Activated T-cell treated with anti-CD3 and anti-CD28 coated beads for 24 hours (primary cell): ENCODE measurements around the gene SLC22A17.
A peak's percentile ranks its signal among the peaks of the same experiment; 100 is the strongest.

ENCODE experiments used
- DNase-seq: peaks from one replicate; pipeline ENCODE4 v3.0.0-alpha.2; 2020; ENCODE audit warnings: low read depth

SLC22A17 gene

GRCh38 chr14:23381871-23382270 is 29.2 kb upstream of the SLC22A17 start:
- DNase-seq, result no peak

- DNase-seq, result no peak
Observed at GRCh38 chr14:23380976-23381375, 28.3 kb upstream of the SLC22A17 start.

GRCh38 chr14:23380197-23380914 is 27.7 kb upstream of the SLC22A17 start:
- DNase-seq, result no peak

- DNase-seq, result peak; percentile 52
Observed at GRCh38 chr14:23379366-23380196, 26.9 kb upstream of the SLC22A17 start.

- no peak for DNase-seq
Observed at GRCh38 chr14:23378612-23379220, 26.0 kb upstream of the SLC22A17 start.

GRCh38 chr14:23377573-23378563 is 25.2 kb upstream of the SLC22A17 start:
- no peak for DNase-seq

- DNase-seq, result no peak
Observed at GRCh38 chr14:23377198-23377550, 24.5 kb upstream of the SLC22A17 start.

GRCh38 chr14:23376482-23377197 is 24.0 kb upstream of the SLC22A17 start, which contains the start of gene CMTM5:
CMTM5 (plus strand) TSS chr14:23377046; CDS start chr14:23377252, 206 bp downstream.
- no peak for DNase-seq

GRCh38 chr14:23375527-23376251 is 23.0 kb upstream of the SLC22A17 start:
- no peak for DNase-seq

- no peak for DNase-seq
Observed at GRCh38 chr14:23373041-23373440, 20.4 kb upstream of the SLC22A17 start.

GRCh38 chr14:23372509-23372908 is 19.8 kb upstream of the SLC22A17 start, which contains the start of gene IL25:
IL25 (plus strand) TSS chr14:23372809.
- DNase-seq, result no peak

GRCh38 chr14:23371865-23372264 is 19.2 kb upstream of the SLC22A17 start:
- DNase-seq, result no peak

GRCh38 chr14:23370221-23370620 is 17.5 kb upstream of the SLC22A17 start:
- no peak for DNase-seq

GRCh38 chr14:23366426-23366921 is 13.8 kb upstream of the SLC22A17 start:
- no peak for DNase-seq

- no peak for DNase-seq
Observed at GRCh38 chr14:23365732-23366425, 13.2 kb upstream of the SLC22A17 start.

GRCh38 chr14:23365036-23365731 is 12.5 kb upstream of the SLC22A17 start, which contains the start of gene EFS:
EFS (minus strand) TSS chr14:23365172; CDS start chr14:23365025, 147 bp downstream.
- DNase-seq, result no peak

GRCh38 chr14:23364164-23365035 is 11.7 kb upstream of the SLC22A17 start:
- DNase-seq, result no peak

- no peak for DNase-seq
Observed at GRCh38 chr14:23362200-23362599, 9.5 kb upstream of the SLC22A17 start.
